Osteocyte (in vitro differentiated cells): ENCODE data around the gene VPS13D. TPM values are rescaled to one million over a fixed set of nuclear protein-coding genes. Genes with fewer than 3 reads are reported as not detected.

ENCODE experiments used
- DNase-seq: peaks from one replicate; pipeline ENCODE4 v3.0.0; 2021; ENCODE audit warnings: mixed read lengths; ENCODE audit not compliant: unreplicated experiment; ENCODE audit errors: extremely low spot score
- H3K27ac Mint-ChIP-seq: one replicate; pipeline ENCODE4 v1.8.0; 2021; ENCODE audit warnings: mild to moderate bottlenecking, mixed read lengths; ENCODE audit not compliant: unreplicated experiment
- H3K27me3 Mint-ChIP-seq: one replicate; pipeline ENCODE4 v1.8.0; 2021; ENCODE audit warnings: mixed read lengths; ENCODE audit not compliant: unreplicated experiment
- H3K36me3 Mint-ChIP-seq: one replicate; pipeline ENCODE4 v1.8.0; 2021; ENCODE audit warnings: mixed read lengths; ENCODE audit not compliant: unreplicated experiment
- H3K4me1 Mint-ChIP-seq: one replicate; pipeline ENCODE4 v1.8.0; 2021; ENCODE audit warnings: mixed read lengths; ENCODE audit not compliant: unreplicated experiment
- H3K4me3 Mint-ChIP-seq: one replicate; pipeline ENCODE4 v1.8.0; 2021; ENCODE audit warnings: mild to moderate bottlenecking, moderate library complexity, mixed read lengths; ENCODE audit not compliant: unreplicated experiment
- H3K9me3 Mint-ChIP-seq: one replicate; pipeline ENCODE4 v1.8.0; 2021; ENCODE audit warnings: mixed read lengths; ENCODE audit not compliant: unreplicated experiment
- CTCF ChIP-seq: fragments of 200-600 bp; sonication (generic); IDR thresholded peaks from 2 replicates; pipeline ENCODE4 v1.5.0; 2021; ENCODE audit warnings: antibody characterized with exemption, mild to moderate bottlenecking, moderate library complexity
- total RNA-seq: library from RNA; stranded (reverse); gene quantifications from 2 replicates; pipeline ENCODE4 v1.2.1, GENCODE V29; 2021

Gene VPS13D
- total RNA-seq, 1 donor from 2014 or later = 41.1 TPM

DNA sequence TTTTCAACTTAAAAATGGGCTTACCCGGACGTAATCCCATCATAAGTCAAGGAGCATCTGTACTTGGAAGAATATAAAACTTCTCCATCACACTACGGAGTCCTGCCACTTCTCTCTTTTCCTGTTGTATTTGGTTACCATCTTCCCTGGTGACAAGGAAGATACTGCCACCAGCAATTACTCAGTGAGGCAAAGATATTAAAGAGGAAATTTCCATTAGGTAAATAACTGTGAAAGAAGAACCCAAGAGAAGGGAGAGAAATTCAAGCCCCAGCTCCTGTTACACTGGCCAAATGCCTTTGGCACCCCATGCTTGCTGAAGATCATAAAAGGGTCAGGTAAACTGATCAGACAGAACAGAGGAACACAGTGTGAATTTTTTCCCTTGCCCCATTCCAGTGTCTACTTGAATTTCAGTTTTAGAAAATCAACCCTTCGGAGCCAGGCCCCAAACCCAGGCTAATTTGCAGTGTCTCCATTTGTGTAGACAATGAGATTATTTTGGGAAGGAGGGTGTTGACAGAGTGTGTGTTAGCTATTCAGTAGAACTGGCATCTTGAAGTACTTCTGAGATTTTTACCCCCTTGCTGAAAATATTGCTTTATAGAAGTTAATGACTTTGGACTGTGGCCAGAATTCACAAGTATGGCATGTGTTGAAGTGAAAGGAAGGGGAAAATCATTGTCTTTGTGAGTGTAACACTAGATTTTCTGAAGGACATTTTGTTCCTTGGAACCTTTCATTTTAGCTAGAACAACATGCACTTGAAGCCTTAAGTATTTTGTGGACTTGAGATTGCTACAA lies 221.1 kb downstream of the VPS13D start:
- no peaks in the 10 kb centered on the region for H3K9me3 Mint-ChIP-seq
- H3K36me3 Mint-ChIP-seq = peaks cover 13% of the 10 kb centered on the region
- DNase-seq = no peak
- H3K27ac Mint-ChIP-seq = peak overlapping the region; percentile 66
- peaks cover 89% of the 10 kb centered on the region for H3K4me1 Mint-ChIP-seq
- no peaks in the 10 kb centered on the region for H3K27me3 Mint-ChIP-seq
- no peak for TF ChIP-seq CTCF
- peak overlapping the region; percentile 30 for H3K4me3 Mint-ChIP-seq

DNA sequence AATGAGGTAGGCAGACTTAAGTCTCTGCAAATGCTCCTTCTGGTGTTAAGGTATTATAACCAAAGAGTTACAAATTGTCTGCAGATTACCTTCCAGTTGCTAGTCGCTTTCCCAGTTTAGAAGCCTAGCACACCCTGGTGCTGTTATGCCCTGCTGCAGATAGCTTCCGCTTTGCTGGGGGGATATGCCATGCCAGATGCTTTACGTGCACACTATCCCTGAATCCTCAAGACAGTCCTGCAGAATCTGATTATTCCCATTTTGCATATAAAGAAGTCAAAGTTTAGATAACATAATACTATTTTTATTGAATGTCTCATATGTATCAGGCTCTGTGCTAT lies 221.7 kb downstream of the VPS13D start:
- H3K27ac Mint-ChIP-seq = peak overlapping the region; percentile 66
- H3K9me3 Mint-ChIP-seq = no peaks in the 10 kb centered on the region
- peaks cover 11% of the 10 kb centered on the region for H3K36me3 Mint-ChIP-seq
- DNase-seq = no peak
- H3K27me3 Mint-ChIP-seq = no peaks in the 10 kb centered on the region
- H3K4me3 Mint-ChIP-seq = no peak overlapping the region
- H3K4me1 Mint-ChIP-seq = peaks cover 90% of the 10 kb centered on the region
- TF ChIP-seq CTCF = no peak

- Mint-ChIP-seq H3K4me3 (no peak overlapping the region), H3K36me3 (peaks cover 7% of the 10 kb centered on the region), H3K27me3 (no peaks in the 10 kb centered on the region), H3K4me1 (peaks cover 90% of the 10 kb centered on the region), H3K9me3 (no peaks in the 10 kb centered on the region), H3K27ac (no peak overlapping the region)
- no peak for TF ChIP-seq CTCF
- DNase-seq = no peak
Measured at GRCh38 chr1:12452262-12452661, 222.4 kb downstream of the VPS13D start.

- Mint-ChIP-seq H3K36me3 (peaks cover 10% of the 10 kb centered on the region), H3K27me3 (no peaks in the 10 kb centered on the region), H3K4me1 (peaks cover 89% of the 10 kb centered on the region), H3K4me3 (no peak overlapping the region), H3K9me3 (no peaks in the 10 kb centered on the region), H3K27ac (peak overlapping the region; percentile 87)
- no peak for TF ChIP-seq CTCF
- DNase-seq = no peak
Measured at GRCh38 chr1:12453400-12454343, 223.8 kb downstream of the VPS13D start.
